ENCODE results near the gene HEPHL1. TPM values are rescaled to one million over a fixed set of nuclear protein-coding genes. Genes with fewer than 3 reads are reported as not detected.
"Not testable (repeated sequence)": the region's sequence is repeated elsewhere in the genome, so short reads cannot be mapped to it uniquely, and the experiment has no call there.

HEPHL1 gene
- total RNA-seq, 1 experiment from 2014 or later = not detected

- in situ Hi-C loops (cut with HindIII; ENCODE audit: low sequenced_read_pairs); DNase-seq (ENCODE audit: low spot score): not testable (repeated sequence)
Observed at GRCh38 chr11:94120516-94120915, 99.4 kb downstream of the HEPHL1 start.

DNA sequence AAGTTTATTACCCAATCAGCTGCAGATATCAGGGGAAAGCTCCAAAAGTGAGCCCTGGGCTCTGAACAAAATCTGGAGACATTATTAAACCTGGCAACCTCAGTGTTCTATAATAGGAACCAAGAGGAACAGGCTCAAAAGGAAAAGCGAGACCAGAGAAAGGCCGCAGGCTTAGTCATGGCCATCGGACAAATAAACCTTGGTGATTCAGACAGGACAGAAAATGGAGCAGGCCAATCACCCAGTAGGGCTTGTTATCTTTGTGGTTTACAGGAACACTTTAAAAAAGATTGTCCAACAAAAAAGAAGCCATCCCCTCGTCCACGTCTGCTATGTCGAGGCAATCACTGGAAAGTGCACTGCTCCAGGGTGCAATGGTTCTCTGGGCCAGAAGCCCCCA, 99.8 kb downstream of the HEPHL1 start:
- in situ Hi-C loops (cut with HindIII; ENCODE audit: low sequenced_read_pairs) = no loop called here

GRCh38 chr11:94125407-94126115, 104.4 kb downstream of the HEPHL1 start:
- in situ Hi-C loops (cut with HindIII; ENCODE audit: low sequenced_read_pairs) = no loop called here
- no peak for DNase-seq (ENCODE audit: low spot score)

More for the DNA sequence above, 99.8 kb downstream of the HEPHL1 start:
- no peak for DNase-seq (ENCODE audit: low spot score)

- in situ Hi-C loops (cut with HindIII; ENCODE audit: low sequenced_read_pairs) = no loop called here
Observed at GRCh38 chr11:94127638-94128037, 106.5 kb downstream of the HEPHL1 start.

GRCh38 chr11:94128291-94128745, 107.2 kb downstream of the HEPHL1 start:
- in situ Hi-C loops (cut with HindIII; ENCODE audit: low sequenced_read_pairs) = no loop called here
- DNase-seq (ENCODE audit: low spot score) = no peak

More at GRCh38 chr11:94127638-94128037, 106.5 kb downstream of the HEPHL1 start:
- DNase-seq (ENCODE audit: low spot score) = no peak

- peak; percentile 62 for DNase-seq (ENCODE audit: low spot score)
- in situ Hi-C loops (cut with HindIII; ENCODE audit: low sequenced_read_pairs) = no loop called here
Observed at GRCh38 chr11:94128746-94129511, 107.8 kb downstream of the HEPHL1 start, which contains the start of gene PANX1. TSS of gene PANX1 (plus strand) at chr11:94128841. CDS start at chr11:94129313, 472 bp downstream.

DNA sequence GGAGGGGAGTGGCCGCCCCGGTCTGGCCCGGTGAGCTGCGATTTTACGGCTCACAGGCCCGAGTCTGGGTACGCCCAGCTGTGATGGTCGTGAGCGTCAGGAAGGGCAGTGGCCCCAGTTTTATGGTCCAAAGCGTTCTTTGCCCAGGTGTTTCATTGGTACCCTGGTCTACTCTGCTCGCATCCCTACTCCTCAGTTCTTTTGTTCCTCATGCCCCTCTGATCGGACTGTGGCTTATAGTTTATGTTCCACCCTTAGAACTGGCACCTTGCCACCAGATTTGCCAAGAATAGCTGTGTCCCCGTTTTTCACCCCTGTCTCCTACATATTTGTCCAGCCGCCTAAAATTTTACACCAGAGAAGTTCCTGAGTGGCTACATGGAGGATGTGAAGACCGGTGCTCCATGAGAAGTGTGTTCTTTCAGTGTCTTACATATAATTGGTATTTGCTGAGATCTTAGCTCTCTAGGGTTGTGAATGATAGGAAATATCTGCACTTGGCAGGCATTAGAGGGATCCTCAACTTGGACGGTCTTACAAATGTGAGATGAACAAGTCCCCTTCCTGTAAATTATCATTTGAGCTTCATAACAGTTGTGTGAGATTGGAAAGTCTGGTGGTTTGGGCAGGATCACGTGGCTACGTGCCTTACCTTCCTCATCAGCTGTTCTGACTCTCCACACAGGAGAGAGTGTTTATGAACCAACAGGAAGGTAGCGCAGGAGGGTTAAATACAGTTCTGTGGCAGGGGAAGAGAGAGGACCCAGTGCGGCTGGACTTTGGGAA, 108.6 kb downstream of the HEPHL1 start:
- in situ Hi-C loops (cut with HindIII; ENCODE audit: low sequenced_read_pairs) = no loop called here
- peak; percentile 51 for DNase-seq (ENCODE audit: low spot score)

DNA sequence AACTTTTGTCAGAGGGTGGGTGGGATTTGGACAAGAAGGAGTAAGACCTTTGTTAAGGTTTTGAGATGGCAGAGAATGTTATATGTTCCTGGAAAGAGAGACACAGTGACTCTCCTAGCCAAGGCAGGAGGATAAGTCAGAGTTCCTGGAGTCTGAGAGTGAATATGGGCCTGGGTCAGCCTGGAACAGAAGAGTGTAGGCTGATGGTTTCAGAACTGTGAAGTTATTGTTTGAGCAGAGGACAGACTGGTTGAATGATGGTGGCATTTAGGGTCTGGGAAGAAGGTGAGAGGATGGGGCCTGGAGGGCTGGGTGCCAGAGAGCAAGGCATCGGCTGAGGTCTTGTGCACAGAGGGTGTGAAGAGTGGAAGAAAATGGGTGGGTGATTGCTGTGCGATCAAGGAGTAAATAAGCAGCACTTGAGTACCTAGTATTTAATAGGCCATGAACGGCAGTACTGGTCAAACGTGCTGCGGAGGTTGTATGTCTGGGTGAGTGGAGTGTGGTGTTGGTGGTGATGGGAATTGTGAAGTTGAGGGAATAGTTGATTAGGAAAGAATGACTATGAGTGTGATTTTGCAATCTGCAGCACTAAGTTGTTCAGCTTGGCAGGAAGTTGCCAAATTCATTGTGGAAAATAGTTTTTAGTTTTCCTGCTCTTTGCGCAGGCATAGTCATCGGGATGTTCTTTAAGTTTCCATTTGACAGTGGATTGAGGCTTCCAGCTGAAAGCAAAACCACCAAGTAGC, 109.3 kb downstream of the HEPHL1 start:
- in situ Hi-C loops (cut with HindIII; ENCODE audit: low sequenced_read_pairs) = no loop called here

GRCh38 chr11:94131047-94131717, 110.0 kb downstream of the HEPHL1 start:
- in situ Hi-C loops (cut with HindIII; ENCODE audit: low sequenced_read_pairs) = no loop called here
- no peak for DNase-seq (ENCODE audit: low spot score)

More for the DNA sequence above, 109.3 kb downstream of the HEPHL1 start:
- peak; percentile 19 for DNase-seq (ENCODE audit: low spot score)

DNA sequence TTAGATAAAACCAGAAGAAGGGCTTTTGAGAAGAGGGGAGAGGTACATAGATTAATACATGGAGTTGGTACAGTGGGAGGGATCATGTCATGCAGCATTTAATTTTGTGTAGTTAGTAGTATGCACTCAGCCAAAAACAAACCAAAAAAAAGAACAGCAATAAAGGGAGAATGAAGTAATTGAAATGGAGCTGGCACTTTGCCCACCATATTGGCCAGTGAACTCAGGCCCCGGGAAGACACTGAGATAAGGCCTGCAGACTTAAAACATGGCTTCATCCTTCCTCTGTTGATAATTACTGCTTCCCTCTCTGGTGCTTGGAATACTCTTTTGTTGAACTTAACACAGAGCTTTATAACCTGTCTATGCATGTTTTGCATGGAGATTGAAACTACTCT, 110.6 kb downstream of the HEPHL1 start:
- in situ Hi-C loops (cut with HindIII; ENCODE audit: low sequenced_read_pairs) = no loop called here
- DNase-seq (ENCODE audit: low spot score) = peak; percentile 21

GRCh38 chr11:94132152-94132558, 111.0 kb downstream of the HEPHL1 start:
- in situ Hi-C loops (cut with HindIII; ENCODE audit: low sequenced_read_pairs) = no loop called here
- no peak for DNase-seq (ENCODE audit: low spot score)

DNA sequence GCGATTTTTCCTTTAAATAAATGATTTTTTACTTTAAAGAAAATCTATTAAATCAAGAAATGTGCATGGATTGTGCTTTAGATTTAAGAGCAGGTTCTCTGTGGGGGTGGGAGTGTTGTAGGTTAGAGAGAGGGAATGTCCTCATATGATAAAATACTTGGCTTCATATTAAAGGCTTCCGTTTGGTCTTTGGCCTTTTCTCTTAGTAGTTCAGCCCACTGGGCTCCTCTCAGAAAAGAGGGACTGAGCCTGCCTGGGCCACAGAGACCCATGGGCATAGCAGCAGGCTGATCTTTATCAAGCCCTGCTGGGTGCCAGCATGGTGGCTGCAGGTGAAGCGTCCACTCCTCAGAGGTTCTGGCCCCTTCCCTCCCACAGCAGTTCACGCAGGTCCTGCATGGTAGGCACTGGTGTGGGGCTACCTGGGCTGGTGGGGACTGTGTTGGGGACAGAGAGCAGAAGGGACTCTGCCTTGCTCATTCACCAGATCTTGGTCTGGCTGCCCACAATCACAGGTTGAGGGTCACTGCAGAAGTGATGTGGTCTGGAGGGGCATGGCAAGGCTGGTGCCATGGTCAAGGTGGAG, 111.8 kb downstream of the HEPHL1 start:
- DNase-seq (ENCODE audit: low spot score) = no peak
- in situ Hi-C loops (cut with HindIII; ENCODE audit: low sequenced_read_pairs) = no loop called here

GRCh38 chr11:94133752-94134151, 112.6 kb downstream of the HEPHL1 start:
- in situ Hi-C loops (cut with HindIII; ENCODE audit: low sequenced_read_pairs) = no loop called here
- DNase-seq (ENCODE audit: low spot score) = no peak

GRCh38 chr11:94134651-94135512, 113.7 kb downstream of the HEPHL1 start:
- in situ Hi-C loops (cut with HindIII; ENCODE audit: low sequenced_read_pairs) = no loop called here
- no peak for DNase-seq (ENCODE audit: low spot score)

DNA sequence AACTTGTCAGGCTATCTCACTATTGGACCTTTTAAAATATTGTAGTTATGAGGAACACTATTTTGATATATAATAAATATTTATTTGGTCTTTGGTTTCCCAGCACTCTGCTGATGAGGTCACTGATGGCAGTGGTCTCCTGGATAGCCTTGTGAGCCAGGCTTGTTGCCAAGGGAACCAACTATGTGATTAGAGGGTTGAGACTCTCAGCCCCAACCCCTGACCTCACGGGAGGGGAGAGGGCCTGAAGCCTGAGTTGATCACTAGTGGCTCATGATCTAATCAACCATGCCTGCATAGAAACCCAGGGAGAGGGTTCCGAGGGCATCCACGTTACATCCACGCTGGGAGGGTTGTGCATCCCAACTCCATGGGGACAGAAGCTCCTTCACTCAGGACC, 118.3 kb downstream of the HEPHL1 start:
- no peak for DNase-seq (ENCODE audit: low spot score)
- in situ Hi-C loops (cut with HindIII; ENCODE audit: low sequenced_read_pairs) = no loop called here

DNA sequence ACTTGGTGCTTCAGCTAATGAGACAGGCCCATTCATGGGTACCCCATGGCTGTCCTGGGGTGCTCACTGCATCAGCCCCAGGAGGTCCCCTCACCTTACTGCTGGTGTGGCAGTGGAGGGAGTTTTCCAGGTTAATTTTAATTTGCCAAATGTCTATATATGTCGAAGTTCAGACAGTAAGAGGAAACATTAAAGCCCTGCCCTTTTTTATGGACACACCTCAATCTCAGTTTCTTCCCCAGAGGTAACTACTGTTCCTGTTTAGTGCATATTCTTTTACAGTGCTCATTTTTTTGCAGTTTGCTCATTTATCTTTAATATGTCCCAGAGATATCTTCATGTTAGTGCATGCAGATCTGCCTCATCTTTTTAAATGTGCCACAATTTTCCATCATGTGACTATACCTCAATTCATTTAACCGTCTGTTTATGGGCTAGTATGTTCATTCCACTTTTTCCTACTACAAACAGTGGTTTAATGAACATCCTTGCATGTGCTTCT, 119.1 kb downstream of the HEPHL1 start:
- in situ Hi-C loops (cut with HindIII; ENCODE audit: low sequenced_read_pairs) = no loop called here
- DNase-seq (ENCODE audit: low spot score) = no peak
